IMR-90 (cell line): Measurements from ENCODE around the gene ANO10. TPM values are rescaled to one million over a fixed set of nuclear protein-coding genes. Genes with fewer than 3 reads are reported as not detected.
A peak's percentile ranks its signal among the peaks of the same experiment; 100 is the strongest.

Experiments used
- ATAC-seq: fragments of 200-7000 bp; cut with Tn5 transposase; 2 replicates; pipeline ENCODE4 v1.9.1; 2020; ENCODE audit warnings: low read depth, mild to moderate bottlenecking, moderate library complexity
- BruUV-seq: library from RNA; stranded (reverse); fragments of 400-500 nt; replicated peaks from 2 replicates; lab custom pipeline; 2021; lab: Mats Ljungman, UMichigan
- CTCF ChIA-PET: fragments of 300-600 bp; formaldehyde crosslinking; extraction: SDS; loops from one replicate; lab custom pipeline; 2021; ENCODE audit warnings: antibody characterized with exemption; lab: Yijun Ruan, JAX
- POLR2A ChIA-PET: fragments of 300-600 bp; sonication (Branson Sonifier 250); formaldehyde crosslinking; loops from one replicate; lab custom pipeline; 2022; ENCODE audit warnings: antibody characterized with exemption; ENCODE audit not compliant: unreplicated experiment; lab: Charles Lee
- DNase-seq: peaks from one replicate; pipeline ENCODE4 v3.0.0; 2013
- H2AFZ ChIP-seq: replicated peaks from 2 replicates; pipeline ENCODE3; 2013; ENCODE audit warnings: low read length, mild to moderate bottlenecking; ENCODE audit not compliant: poor library complexity
- H2AK5ac ChIP-seq: 2 replicates; pipeline ENCODE4 v1.6.1; 2013; ENCODE audit warnings: low read depth, low read length, inconsistent platforms
- H2AK9ac ChIP-seq: replicated peaks from 2 replicates; pipeline ENCODE3; 2013; ENCODE audit warnings: mild to moderate bottlenecking, low read depth, low read length, moderate library complexity; ENCODE audit not compliant: poor library complexity
- H2BK120ac ChIP-seq: 2 replicates; pipeline ENCODE4 v1.6.1; 2013; ENCODE audit warnings: low read depth, low read length, inconsistent platforms
- H2BK15ac ChIP-seq: 3 replicates; pipeline ENCODE4 v1.6.1; 2013; ENCODE audit warnings: low read depth, low read length, inconsistent platforms
- H2BK20ac ChIP-seq: 2 replicates; pipeline ENCODE4 v1.6.1; 2013; ENCODE audit warnings: low read depth, mild to moderate bottlenecking, inconsistent platforms, low read length, moderate library complexity
- H2BK5ac ChIP-seq: 2 replicates; pipeline ENCODE4 v1.6.1; 2013; ENCODE audit warnings: mild to moderate bottlenecking, low read depth, low read length, inconsistent platforms; ENCODE audit not compliant: poor library complexity, severe bottlenecking
- H3K14ac ChIP-seq: replicated peaks from 2 replicates; pipeline ENCODE4 v1.6.1; 2013; ENCODE audit warnings: low read depth, low read length, inconsistent platforms
- H3K18ac ChIP-seq: 2 replicates; pipeline ENCODE4 v1.6.1; 2013; ENCODE audit warnings: low read depth, low read length, control low read depth
- H3K23ac ChIP-seq: 2 replicates; pipeline ENCODE4 v1.6.1; 2013; ENCODE audit warnings: low read depth, low read length, inconsistent platforms
- H3K27ac ChIP-seq: 2 replicates; pipeline ENCODE4 v1.5.1; 2013; ENCODE audit warnings: mild to moderate bottlenecking, control low read depth, low read length; ENCODE audit not compliant: insufficient read depth
- H3K27me3 ChIP-seq: 2 replicates; pipeline ENCODE4 v1.6.1; 2013; ENCODE audit warnings: low read length; ENCODE audit not compliant: control insufficient read depth, insufficient read depth
- H3K36me3 ChIP-seq: 2 replicates; pipeline ENCODE4 v1.6.1; 2013; ENCODE audit warnings: low read length, mixed read lengths; ENCODE audit not compliant: control insufficient read depth, insufficient read depth
- H3K4ac ChIP-seq: 2 replicates; pipeline ENCODE4 v1.6.1; 2013; ENCODE audit warnings: low read depth, low read length, inconsistent platforms
- H3K4me1 ChIP-seq: 2 replicates; pipeline ENCODE4 v1.6.1; 2013; ENCODE audit warnings: low read length, mixed read lengths; ENCODE audit not compliant: control insufficient read depth, insufficient read depth
- H3K4me2 ChIP-seq: 2 replicates; pipeline ENCODE4 v1.6.1; 2013; ENCODE audit warnings: low read depth, mild to moderate bottlenecking, control low read depth, low read length, moderate library complexity
- H3K4me3 ChIP-seq: 2 replicates; pipeline ENCODE4 v1.5.1; 2013; ENCODE audit warnings: low read depth, mild to moderate bottlenecking, control low read depth, low read length, moderate library complexity; ENCODE audit not compliant: insufficient read depth
- H3K56ac ChIP-seq: 2 replicates; pipeline ENCODE4 v1.6.1; 2013; ENCODE audit warnings: low read length, inconsistent platforms; ENCODE audit not compliant: insufficient read depth; ENCODE audit errors: extremely low read depth
- H3K79me1 ChIP-seq, 2 experiments: 2 replicates each; pipeline ENCODE4 v1.6.1; 2013; ENCODE audit warnings: low read length in 2 of 2, inconsistent platforms in 1 of 2, low read depth in 1 of 2
- H3K9ac ChIP-seq: 2 replicates; pipeline ENCODE4 v1.6.1; 2013; ENCODE audit warnings: low read depth, low read length, control low read depth
- H3K9me1 ChIP-seq: 2 replicates; pipeline ENCODE4 v1.6.1; 2013; ENCODE audit warnings: low read length, inconsistent platforms; ENCODE audit not compliant: insufficient read depth
- H3K9me3 ChIP-seq: 2 replicates; pipeline ENCODE4 v1.6.1; 2013; ENCODE audit warnings: low read length; ENCODE audit not compliant: control insufficient read depth, insufficient read depth
- H4K20me1 ChIP-seq: 2 replicates; pipeline ENCODE4 v1.6.1; 2013; ENCODE audit warnings: low read length, inconsistent platforms; ENCODE audit not compliant: insufficient read depth
- H4K5ac ChIP-seq: 2 replicates; pipeline ENCODE4 v1.6.1; 2013; ENCODE audit warnings: mild to moderate bottlenecking, low read depth, low read length, control low read depth
- H4K8ac ChIP-seq, 2 experiments: 2 replicates each; pipeline ENCODE4 v1.6.1; 2013; ENCODE audit warnings: low read depth in 2 of 2, low read length in 2 of 2, control low read depth in 1 of 2, inconsistent platforms in 1 of 2
- H4K91ac ChIP-seq: 2 replicates; pipeline ENCODE4 v1.6.1; 2013; ENCODE audit warnings: low read depth, low read length, inconsistent platforms; ENCODE audit not compliant: insufficient read depth
- FOS ChIP-seq: fragments of 150-350 bp; IDR thresholded peaks from 2 replicates; pipeline ENCODE4 v1.6.1; 2016; ENCODE audit warnings: low read depth, low read length
- MXI1 ChIP-seq: IDR thresholded peaks from 2 replicates; pipeline ENCODE4 v1.6.1; 2012; ENCODE audit warnings: low read depth, mild to moderate bottlenecking, low read length, moderate library complexity, borderline replicate concordance
- NFE2L2 ChIP-seq: fragments of 150-350 bp; IDR thresholded peaks from 2 replicates; pipeline ENCODE4 v1.6.1; 2016; ENCODE audit warnings: low read depth, mild to moderate bottlenecking, low read length
- RAD21 ChIP-seq: IDR thresholded peaks from 2 replicates; pipeline ENCODE4 v1.6.1; 2012; ENCODE audit warnings: low read length, improper control_type of control experiment
- RCOR1 ChIP-seq: IDR thresholded peaks from 2 replicates; pipeline ENCODE4 v1.6.1; 2012; ENCODE audit warnings: mild to moderate bottlenecking, low read length, improper control_type of control experiment; ENCODE audit not compliant: insufficient replicate concordance
- WGBS, 2 experiments: methylation state at CpG; one replicate each; pipeline versions ENCODE4 v1.1.5 to v1.1.7; 2013; ENCODE audit warnings: missing lambda C conversion rate in 2 of 2; ENCODE audit not compliant: insufficient read length in 1 of 2; ENCODE audit errors: extremely low coverage in 2 of 2; 5-methylcytosine and 5-hydroxymethylcytosine counted together
- dilution Hi-C: fragments of 300-500 bp; cut with HindIII; formaldehyde crosslinking; loops from one replicate; pipeline ENCODE4 v1.14.3; 2018; ENCODE audit warnings: low sequenced_read_pairs; ENCODE audit not compliant: unreplicated experiment
- in situ Hi-C: fragments of 300-500 bp; cut with MboI; formaldehyde crosslinking; loops from 3 replicates; pipeline ENCODE4 v1.14.3; 2019; ENCODE audit warnings: low sequenced_read_pairs, inconsistent platforms, mixed read lengths
- intact Hi-C: fragments of 100-400 bp; cut with micrococcal nuclease; formaldehyde crosslinking; loops from 2 replicates; pipeline ENCODE4 v1.10.0; 2022
- polyA plus RNA-seq, 3 experiments: library from polyadenylated mRNA; depleted of rRNA; stranded (reverse); fragments of >200 nt; gene quantifications; 2 replicates each; pipeline ENCODE4 v1.2.3, GENCODE V29; 2012; ENCODE audit warnings: low replicate concordance in 1 of 3
- total RNA-seq: library from RNA; depleted of rRNA; stranded (reverse); fragments of >200 nt; gene quantifications from 2 replicates; pipeline ENCODE4 v1.2.3, GENCODE V29; 2012

The ANO10 gene
- total and polyA plus RNA-seq, 2 of the 4 experiments (the other 2 are of a cell fraction), result 28.5 to 41.6 TPM

DNA sequence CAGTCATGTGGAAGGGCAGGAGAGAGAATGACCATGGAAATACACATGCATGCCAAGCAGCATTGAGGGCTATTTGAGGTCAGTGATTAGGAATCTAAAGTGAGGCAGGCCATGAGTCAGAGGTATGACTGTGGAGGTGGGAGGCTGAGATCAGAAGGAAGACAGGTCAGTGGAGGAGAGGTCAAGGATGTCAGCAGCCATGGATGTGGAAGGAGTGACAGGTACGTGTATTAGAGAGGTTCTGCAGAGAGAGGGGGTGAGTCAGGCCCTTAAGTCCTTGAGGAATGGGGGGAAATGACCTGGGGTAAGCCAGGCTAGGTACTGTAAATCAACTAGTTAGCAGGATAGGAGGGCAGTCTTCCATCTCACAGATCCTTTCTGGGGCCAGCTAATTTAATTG lies 166.6 kb downstream of the ANO10 start:
- Histone ChIP-seq H4K5ac (no peak overlapping the region), H3K4me2 (no peak overlapping the region), H3K9me3 (no peaks in the 10 kb centered on the region), H2BK120ac (no peak overlapping the region), H2BK15ac (no peak overlapping the region), H3K27ac (no peak overlapping the region), H4K91ac (no peak overlapping the region), H3K36me3 (no peaks in the 10 kb centered on the region), H3K18ac (no peak overlapping the region), H3K9ac (no peak overlapping the region), H3K9me1 (peaks cover 12% of the 10 kb centered on the region), H3K56ac (no peak overlapping the region), H3K4me3 (no peak overlapping the region), H3K27me3 (no peaks in the 10 kb centered on the region), H2AK9ac (no peak overlapping the region), H3K79me1 (peaks cover 4% of the 10 kb centered on the region in 2 experiments; a peak in 2 of 4 replicates), H2BK5ac (no peak overlapping the region), H4K20me1 (peaks cover 5% of the 10 kb centered on the region; the same call in 1 of the 2 replicates), H2BK20ac (no peak overlapping the region), H3K14ac (no peak overlapping the region), H4K8ac (no peak overlapping the region), H2AFZ (no peak overlapping the region), H3K4me1 (peaks cover 7% of the 10 kb centered on the region), H2AK5ac (no peak overlapping the region; the same call in 1 of the 2 replicates), H3K23ac (no peak overlapping the region), H3K4ac (no peak overlapping the region; the same call in 1 of the 2 replicates)
- dilution Hi-C loops, result no loop called here
- in situ Hi-C loops, result no loop called here
- TF ChIP-seq RCOR1 (peak; percentile 41), RAD21 (no peak), FOS (peak; percentile 56), NFE2L2 (no peak), MXI1 (0 out of 2 replicates have a peak, but pooled peaks have one; percentile 45)
- peak; percentile 85 for ATAC-seq
- DNase-seq, result peak; percentile 76
- POLR2A ChIA-PET, result no interaction called here
- no TSS peak for BruUV-seq
- CTCF ChIA-PET, result no interaction called here
- no CpG with 5 or more reads among the region's 1 CpG for WGBS, 2 experiments
- intact Hi-C loops, result no loop called here
